ENCODE data around the gene PXMP4. TPM values are rescaled to one million over a fixed set of nuclear protein-coding genes. Genes with fewer than 3 reads are reported as not detected.
"Not testable (repeated sequence)": the region's sequence is repeated elsewhere in the genome, so short reads cannot be mapped to it uniquely, and the experiment has no call there.

The PXMP4 gene
- total and polyA plus RNA-seq, 2 experiments from 2014 or later: 9.2 to 14.9 TPM

DNA sequence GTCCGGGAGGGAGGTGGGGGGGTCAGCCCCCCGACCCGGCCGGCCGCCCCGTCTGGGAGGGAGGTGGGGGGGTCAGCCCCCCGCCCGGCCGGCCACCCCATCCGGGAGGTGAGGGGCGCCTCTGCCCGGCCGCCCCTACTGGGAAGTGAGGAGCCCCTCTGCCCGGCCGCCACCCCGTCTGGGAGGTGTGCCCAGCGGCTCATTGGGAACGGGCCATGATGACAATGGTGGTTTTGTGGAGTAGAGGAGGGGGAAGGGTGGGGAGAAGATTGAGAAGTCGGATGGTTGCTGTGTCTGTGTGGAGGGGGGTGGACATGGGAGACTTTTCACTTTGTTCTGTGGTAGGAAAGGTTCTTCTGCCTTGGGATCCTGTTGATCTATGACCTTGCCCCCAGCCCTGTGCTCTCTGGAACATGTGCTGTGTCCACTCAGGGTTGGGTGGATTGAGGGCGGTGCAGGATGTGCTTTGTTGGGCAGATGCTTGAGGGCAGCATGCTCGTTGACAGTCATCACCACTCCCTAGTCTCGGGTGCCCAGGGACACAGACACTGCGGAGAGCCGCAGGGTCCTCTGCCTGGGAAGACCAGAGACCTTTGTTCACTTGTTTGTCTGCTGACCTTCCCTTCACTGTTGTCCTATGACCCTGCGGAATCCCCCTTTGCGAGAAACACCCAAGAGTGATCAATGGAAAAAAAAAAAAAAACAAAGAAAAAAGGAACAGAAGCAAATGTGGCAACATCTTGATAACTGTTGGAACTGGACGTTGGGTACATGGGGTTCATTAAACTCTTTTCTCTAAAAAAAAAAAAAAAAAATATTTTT lies 18.3 kb downstream of the PXMP4 start:
- H3K9me3 ChIP-seq (ENCODE audit: low read depth): no peaks in the 10 kb centered on the region
- no peaks in the 10 kb centered on the region for H3K27me3 ChIP-seq
- no peaks in the 10 kb centered on the region for H3K36me3 ChIP-seq
- no peak for TF ChIP-seq CTCF (IDR thresholded peaks at IDR 0.05; ENCODE audit: low read depth, low read length)
- no peak overlapping the region for H3K27ac ChIP-seq
- no peaks in the 10 kb centered on the region for H3K4me1 ChIP-seq (ENCODE audit: low read depth)
- no peak overlapping the region for H3K4me3 ChIP-seq
- no peak for DNase-seq (ENCODE audit: low read depth in 1 of 2, low spot score in 1 of 2)

DNA sequence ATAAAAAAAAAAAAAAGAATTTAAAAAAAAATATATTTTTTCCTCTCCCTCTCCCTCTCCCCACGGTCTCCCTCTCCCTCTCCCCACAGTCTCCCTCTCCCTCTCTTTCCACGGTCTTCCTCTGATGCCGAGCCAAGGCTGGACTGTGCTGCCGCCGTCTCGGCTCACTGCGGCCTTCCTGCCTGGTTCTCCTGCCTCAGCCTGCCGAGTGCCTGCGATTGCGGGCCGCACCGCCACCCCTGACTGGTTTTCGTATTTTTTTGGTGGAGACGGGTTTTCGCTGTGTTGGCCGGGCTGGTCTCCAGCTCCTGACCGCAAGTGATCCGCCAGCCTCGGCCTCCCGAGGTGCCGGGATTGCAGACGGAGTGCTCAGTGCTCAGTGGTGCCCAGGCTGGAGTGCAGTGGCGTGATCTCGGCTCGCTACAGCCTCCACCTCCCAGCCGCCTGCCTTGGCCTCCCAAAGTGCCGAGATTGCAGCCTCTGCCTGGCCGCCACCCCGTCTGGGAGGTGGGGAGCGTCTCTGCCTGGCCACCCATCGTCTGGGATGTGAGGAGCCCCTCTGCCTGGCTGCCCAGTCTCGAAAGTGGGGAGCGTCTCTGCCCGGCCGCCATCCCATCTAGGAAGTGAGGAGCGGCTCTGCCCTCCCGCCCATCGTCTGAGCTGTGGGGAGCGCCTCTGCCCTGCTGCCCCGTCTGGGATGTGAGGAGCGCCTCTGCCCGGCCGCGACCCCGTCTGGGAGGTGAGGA lies 19.2 kb downstream of the PXMP4 start:
- H3K27ac ChIP-seq; H3K4me3 ChIP-seq; H3K36me3 ChIP-seq; H3K9me3 ChIP-seq (ENCODE audit: low read depth); H3K27me3 ChIP-seq; DNase-seq (ENCODE audit: low read depth in 1 of 2, low spot score in 1 of 2); H3K4me1 ChIP-seq (ENCODE audit: low read depth): not testable (repeated sequence)

GRCh38 chr20:33698966-33699365 lies 21.1 kb downstream of the PXMP4 start:
- H3K36me3 ChIP-seq; H3K27ac ChIP-seq; DNase-seq (ENCODE audit: low read depth in 1 of 2, low spot score in 1 of 2); H3K4me3 ChIP-seq; H3K4me1 ChIP-seq (ENCODE audit: low read depth); H3K27me3 ChIP-seq; H3K9me3 ChIP-seq (ENCODE audit: low read depth): not testable (repeated sequence)

DNA sequence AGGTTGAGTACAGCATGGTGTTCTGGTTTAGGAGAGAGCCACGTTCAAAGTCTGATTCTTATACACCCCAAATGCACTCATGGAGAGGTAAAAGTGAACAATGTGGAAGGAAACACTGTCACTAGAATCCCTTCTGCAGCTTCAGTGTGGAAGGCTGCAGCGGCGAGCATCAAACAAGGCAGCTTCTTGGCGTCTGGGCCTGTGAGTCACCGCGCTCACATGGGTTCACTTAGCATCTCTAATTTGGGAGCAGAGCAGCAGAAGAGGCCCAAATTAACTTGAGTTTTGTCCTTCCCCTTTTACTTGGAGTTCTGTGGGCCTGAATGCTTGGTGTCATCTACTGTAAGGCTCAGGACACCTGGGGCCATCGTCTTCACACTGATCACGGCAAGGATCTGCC lies 23.0 kb downstream of the PXMP4 start:
- no peak overlapping the region for H3K27ac ChIP-seq
- TF ChIP-seq CTCF (IDR thresholded peaks at IDR 0.05; ENCODE audit: low read depth, low read length): no peak
- peak in 1 of 2 donors; percentile 73 for DNase-seq (ENCODE audit: low read depth in 1 of 2, low spot score in 1 of 2)

DNA sequence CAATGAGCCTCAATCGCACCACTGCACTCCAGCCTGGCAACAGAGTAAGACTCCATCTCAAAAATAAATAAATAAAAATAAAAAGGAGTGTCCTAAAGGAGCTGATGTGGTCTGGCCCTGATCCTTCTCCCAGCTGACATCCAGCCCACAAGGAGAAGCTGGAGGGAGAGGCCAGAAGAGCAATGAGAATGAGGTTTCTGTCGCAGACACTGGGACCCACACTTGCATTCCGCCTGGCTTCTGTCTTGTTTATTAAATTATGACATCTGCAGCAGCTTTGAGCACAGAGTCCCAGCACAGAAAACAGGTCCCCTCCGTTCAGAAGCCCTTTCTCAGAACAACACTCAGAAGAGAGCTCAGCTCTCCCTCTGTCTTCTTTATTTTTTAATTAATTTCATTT lies 23.7 kb downstream of the PXMP4 start:
- Histone ChIP-seq H3K27ac (no peak overlapping the region), H3K9me3 (ENCODE audit: low read depth) (no peaks in the 10 kb centered on the region), H3K36me3 (no peaks in the 10 kb centered on the region), H3K4me1 (ENCODE audit: low read depth) (peaks cover 13% of the 10 kb centered on the region), H3K27me3 (no peaks in the 10 kb centered on the region), H3K4me3 (no peak overlapping the region)
- DNase-seq (ENCODE audit: low read depth in 1 of 2, low spot score in 1 of 2): no peak
- no peak for TF ChIP-seq CTCF (IDR thresholded peaks at IDR 0.05; ENCODE audit: low read depth, low read length)

More for the DNA sequence above, 23.0 kb downstream of the PXMP4 start:
- no peaks in the 10 kb centered on the region for H3K36me3 ChIP-seq
- peaks cover 13% of the 10 kb centered on the region for H3K4me1 ChIP-seq (ENCODE audit: low read depth)
- H3K4me3 ChIP-seq: no peak overlapping the region
- H3K27me3 ChIP-seq: no peaks in the 10 kb centered on the region
- no peaks in the 10 kb centered on the region for H3K9me3 ChIP-seq (ENCODE audit: low read depth)

DNA sequence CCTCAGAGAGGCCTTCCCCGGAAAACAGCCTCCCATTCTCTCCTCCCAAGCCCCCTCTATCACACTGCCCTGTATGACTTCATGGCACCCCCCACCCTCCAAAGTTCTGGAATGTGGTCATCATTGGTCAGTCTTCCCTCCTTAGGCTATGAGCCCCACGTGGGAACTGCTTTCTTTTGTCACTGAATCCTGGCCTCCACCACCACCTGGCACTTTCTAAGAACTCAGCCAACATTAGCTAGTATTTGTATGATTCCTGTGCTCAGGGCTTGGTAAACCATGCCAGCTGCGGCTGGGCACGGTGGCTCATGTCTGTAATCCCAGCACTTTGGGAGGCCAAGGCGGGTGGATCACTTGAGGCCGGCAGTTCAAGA lies 25.5 kb downstream of the PXMP4 start:
- no peaks in the 10 kb centered on the region for H3K9me3 ChIP-seq (ENCODE audit: low read depth)
- no peaks in the 10 kb centered on the region for H3K27me3 ChIP-seq
- TF ChIP-seq CTCF (IDR thresholded peaks at IDR 0.05; ENCODE audit: low read depth, low read length): no peak
- DNase-seq (ENCODE audit: low read depth in 1 of 2, low spot score in 1 of 2): no peak
- H3K4me3 ChIP-seq: no peak overlapping the region
- H3K36me3 ChIP-seq: no peaks in the 10 kb centered on the region
- no peak overlapping the region for H3K27ac ChIP-seq
- peaks cover 17% of the 10 kb centered on the region for H3K4me1 ChIP-seq (ENCODE audit: low read depth)
